IPS-NIHi11 (cell line): ENCODE results near the gene SSBP2.

ENCODE experiments used
- DNase-seq: peaks from one replicate; pipeline ENCODE4 v3.0.0; 2012; ENCODE audit warnings: mixed read lengths, low spot score

SSBP2 gene

DNA sequence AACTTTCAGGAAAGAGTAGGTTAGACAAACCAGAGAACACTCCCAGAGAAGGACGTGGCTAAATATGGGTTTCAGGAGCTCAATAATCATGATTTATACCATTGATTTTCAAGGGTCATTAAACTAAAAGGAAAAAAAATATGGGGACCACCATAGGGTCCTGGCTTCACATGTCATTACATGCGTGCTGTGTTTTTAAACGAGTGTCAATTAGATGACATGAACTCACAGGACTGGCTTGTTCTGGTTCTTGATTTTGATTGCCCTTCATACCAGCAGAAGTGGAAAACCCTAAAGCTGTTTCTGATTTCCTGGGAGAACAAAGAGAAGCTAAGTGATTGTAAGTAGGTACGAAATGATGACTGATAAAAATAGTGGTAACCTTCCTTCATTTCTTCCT, 362.7 kb downstream of the SSBP2 start:
- no peak for DNase-seq

DNA sequence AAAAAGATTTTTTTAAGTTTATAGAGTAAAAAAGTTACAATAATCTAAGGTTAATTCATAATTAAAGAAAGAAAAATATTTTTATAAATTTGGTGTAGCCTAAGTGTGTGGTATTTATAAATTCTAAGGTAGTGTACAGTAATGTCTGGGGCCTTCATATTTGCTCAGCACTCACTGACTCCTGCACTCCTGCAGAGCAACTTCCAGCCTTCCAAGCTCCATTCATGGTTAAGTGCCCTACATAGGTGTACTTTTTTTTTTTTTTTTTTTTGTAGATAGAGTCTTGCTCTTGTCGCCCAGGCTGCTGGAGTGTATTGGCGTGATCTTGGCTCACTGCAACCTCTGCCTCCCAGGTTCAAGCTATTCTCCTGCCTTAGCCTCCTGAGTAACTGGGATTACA, 367.0 kb downstream of the SSBP2 start:
- no peak for DNase-seq

DNA sequence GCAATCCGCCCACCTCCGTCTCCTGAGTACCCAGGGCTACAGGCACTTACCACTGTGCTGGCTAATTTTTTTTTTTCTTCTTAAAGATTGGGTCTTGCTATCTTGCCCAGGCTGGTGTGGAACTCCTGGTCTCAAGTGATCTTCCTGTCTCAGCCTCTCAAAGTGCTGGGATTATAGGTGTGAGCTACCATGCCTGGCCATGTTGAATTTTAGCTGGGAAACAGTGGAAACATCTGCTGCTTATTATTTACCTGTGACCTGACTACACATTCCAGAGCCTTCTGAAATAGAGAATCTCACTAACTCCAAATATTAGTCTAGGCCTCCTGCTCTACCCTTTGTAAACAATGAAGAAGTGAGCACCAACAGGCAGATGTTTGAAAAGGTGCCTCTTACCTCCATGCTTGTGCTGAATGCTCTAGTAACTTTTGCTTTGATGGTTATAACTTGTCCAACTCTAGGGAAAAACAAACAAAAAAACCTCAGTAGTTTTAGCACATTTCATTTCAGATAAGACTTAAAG, 379.5 kb downstream of the SSBP2 start:
- no peak for DNase-seq

DNA sequence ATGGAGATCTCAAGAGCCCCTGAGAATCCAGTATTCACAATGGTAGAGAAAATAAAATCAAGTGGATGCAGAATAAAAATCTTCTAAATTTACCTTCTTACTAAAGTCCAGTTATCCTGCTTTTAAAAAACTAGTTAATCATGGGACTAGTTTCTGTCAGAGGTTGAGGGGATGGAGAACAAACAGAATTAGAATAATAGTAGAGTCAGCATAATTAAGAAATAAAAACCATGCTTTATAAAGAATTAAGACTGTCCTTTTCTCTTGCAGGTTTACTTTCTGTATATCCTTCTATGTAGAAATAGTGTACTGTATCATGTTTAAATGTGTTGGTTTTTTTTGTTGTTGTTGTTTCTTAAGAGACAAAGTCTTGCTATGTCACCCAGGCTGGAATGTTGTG, 380.0 kb downstream of the SSBP2 start:
- DNase-seq, result no peak

DNA sequence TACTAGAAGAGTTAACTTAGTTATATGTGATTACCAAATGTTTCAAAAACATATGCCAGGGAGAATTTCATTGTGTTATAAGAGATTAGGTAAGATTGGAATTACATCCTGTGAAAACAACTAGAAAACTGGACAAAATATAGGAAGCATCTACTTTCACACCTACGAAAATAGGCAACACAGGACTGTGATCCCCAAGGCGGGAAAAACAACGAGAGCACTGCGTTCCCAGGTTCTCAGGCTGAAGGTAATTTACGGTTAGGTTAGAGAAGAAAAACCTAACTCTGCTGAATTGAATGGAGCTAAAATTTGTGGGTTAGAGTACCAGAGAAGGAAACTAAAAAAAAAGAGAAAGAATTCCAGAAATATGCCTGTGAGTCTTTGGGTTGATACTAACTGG, 385.4 kb downstream of the SSBP2 start:
- no peak for DNase-seq

DNA sequence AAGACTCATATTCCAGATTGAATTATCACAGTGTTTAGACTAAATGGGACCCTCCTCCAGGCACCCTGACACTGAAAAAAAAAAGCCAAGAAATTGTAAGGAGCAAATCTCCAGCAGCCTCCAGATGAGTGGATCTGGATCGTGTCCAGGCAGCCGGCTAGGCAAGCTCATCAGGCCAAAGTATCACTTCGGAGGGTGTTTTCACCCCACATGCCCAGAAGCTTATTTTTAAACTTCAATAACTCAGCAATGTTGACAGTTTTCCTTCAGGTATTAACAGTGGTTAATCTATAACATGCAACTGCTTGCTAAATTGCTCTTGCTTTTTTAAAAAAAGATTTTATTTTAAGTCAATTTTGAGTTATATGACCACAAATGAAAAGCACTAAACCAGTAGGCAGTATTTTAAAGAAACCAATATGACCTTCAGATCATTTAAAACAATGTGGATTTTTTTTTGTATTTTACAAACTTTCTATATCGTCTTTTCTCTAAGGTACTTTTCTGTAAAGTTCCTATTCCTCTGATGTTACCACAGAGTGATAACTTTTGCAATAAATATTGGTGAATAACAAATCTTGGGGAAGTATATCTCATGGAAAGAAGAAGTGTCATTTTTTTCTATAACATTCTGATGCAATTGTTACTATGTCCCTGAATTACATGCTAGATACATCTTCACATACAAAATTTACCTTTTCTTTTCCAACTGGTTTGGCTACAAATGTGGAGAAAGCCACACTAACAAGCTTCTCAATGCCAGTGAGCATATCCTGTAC, 387.6 kb downstream of the SSBP2 start:
- no peak for DNase-seq
